ENCODE measurements around the gene LSAMP. TPM values are rescaled to one million over a fixed set of nuclear protein-coding genes. Genes with fewer than 3 reads are reported as not detected.

Gene LSAMP
- total and polyA plus RNA-seq, 2 of the 13 experiments (the other 11 are each of a cell fraction or from before 2014, with no cell fraction given): not detected

GRCh38 chr3:115843206-115843605 lies 602.1 kb downstream of the LSAMP start (continued):
- TF ChIP-seq LRRFIP1 (CRISPR knock-in tag; conservative IDR thresholded peaks at IDR 0.05) (no peak), DNMT3B (CRISPR knock-in tag; conservative IDR thresholded peaks at IDR 0.05) (0 out of 2 replicates have a peak, but pooled peaks have one; percentile 33), ZNF142 (CRISPR knock-in tag; IDR thresholded peaks at IDR 0.05) (no peak), ZNF101 (CRISPR knock-in tag; IDR thresholded peaks at IDR 0.05; ENCODE audit: borderline replicate concordance, low read depth) (no peak), ZFP36 (IDR thresholded peaks at IDR 0.05; ENCODE audit: borderline replicate concordance, low read depth, low read length, partially characterized antibody) (no peak), CTCF (CRISPR knock-in tag; IDR thresholded peaks at IDR 0.05) (no peak), FOXO1 (CRISPR knock-in tag; IDR thresholded peaks at IDR 0.05) (peak; percentile 79), CENPBD1 (CRISPR knock-in tag; IDR thresholded peaks at IDR 0.05; ENCODE audit: borderline replicate concordance, low read depth) (no peak), PHB2 (IDR thresholded peaks at IDR 0.05; ENCODE audit: partially characterized antibody) (no peak), POLR2AphosphoS5 (IDR thresholded peaks at IDR 0.05; ENCODE audit: low read depth, low read length) (no peak), MXD4 (CRISPR knock-in tag; IDR thresholded peaks at IDR 0.05) (no peak), ZC3H13 (CRISPR knock-in tag; IDR thresholded peaks at IDR 0.05) (no peak), PAF1 (CRISPR knock-in tag; IDR thresholded peaks at IDR 0.05) (no peak), ZNF709 (CRISPR knock-in tag; IDR thresholded peaks at IDR 0.05) (no peak), TAF1 (CRISPR knock-in tag; IDR thresholded peaks at IDR 0.05) (no peak), ZNF280B (CRISPR knock-in tag; IDR thresholded peaks at IDR 0.05; ENCODE audit: borderline replicate concordance) (no peak), ZNF614 (CRISPR knock-in tag; IDR thresholded peaks at IDR 0.05; ENCODE audit: borderline replicate concordance) (peak; percentile 90), ZNF230 (CRISPR knock-in tag; IDR thresholded peaks at IDR 0.05) (no peak), ZNF761 (CRISPR knock-in tag; conservative IDR thresholded peaks at IDR 0.05) (no peak)

All from HepG2 (cell line).